Neuronal stem cell (in vitro differentiated cells): Measurements from ENCODE around the gene MMP21.

Experiments
- DNase-seq: peaks from one replicate; pipeline ENCODE4 v3.0.0-alpha.2; 2013; ENCODE audit warnings: low spot score
- H2AFZ ChIP-seq: one replicate; pipeline ENCODE4 v1.6.1; 2013; ENCODE audit warnings: mild to moderate bottlenecking, low read length, inconsistent platforms
- H2AK5ac ChIP-seq: 2 replicates; pipeline ENCODE4 v1.6.1; 2013; ENCODE audit warnings: low read depth, mild to moderate bottlenecking, inconsistent platforms, low read length, moderate library complexity, mixed read lengths
- H2BK120ac ChIP-seq: 2 replicates; pipeline ENCODE4 v1.6.1; 2013; ENCODE audit warnings: low read depth, mild to moderate bottlenecking, inconsistent platforms, low read length, moderate library complexity, mixed read lengths
- H2BK12ac ChIP-seq: one replicate; pipeline ENCODE4 v1.6.1; 2013; ENCODE audit warnings: low read length, inconsistent platforms
- H2BK15ac ChIP-seq: 2 replicates; pipeline ENCODE4 v1.6.1; 2013; ENCODE audit warnings: mild to moderate bottlenecking, low read length, inconsistent platforms, mixed read lengths
- H2BK5ac ChIP-seq: one replicate; pipeline ENCODE4 v1.6.1; 2013; ENCODE audit warnings: inconsistent platforms, mild to moderate bottlenecking, low read length, moderate library complexity
- H3K14ac ChIP-seq: one replicate; pipeline ENCODE4 v1.6.1; 2013; ENCODE audit warnings: low read length, inconsistent platforms
- H3K18ac ChIP-seq: 2 replicates; pipeline ENCODE4 v1.6.1; 2013; ENCODE audit warnings: low read length, inconsistent platforms
- H3K23ac ChIP-seq: 2 replicates; pipeline ENCODE4 v1.6.1; 2013; ENCODE audit warnings: low read depth, mild to moderate bottlenecking, mixed read lengths, low read length, inconsistent platforms; ENCODE audit not compliant: poor library complexity
- H3K27ac ChIP-seq: replicated peaks from 3 replicates; pipeline ENCODE4 v1.5.1; 2013; ENCODE audit warnings: low read length, inconsistent platforms
- H3K27me3 ChIP-seq, 3 experiments: 2 replicates each; pipeline ENCODE4 v1.6.1; 2013; ENCODE audit warnings: low read length in 3 of 3, mild to moderate bottlenecking in 2 of 3, inconsistent platforms in 1 of 3, low read depth in 1 of 3, mixed read lengths in 1 of 3, moderate library complexity in 1 of 3; ENCODE audit not compliant: control insufficient read depth in 3 of 3, insufficient read depth in 3 of 3
- H3K36me3 ChIP-seq, 2 donors: replicated peaks in 1 of 2; 2 replicates each; pipeline ENCODE4 v1.6.1; 2013; ENCODE audit warnings: low read length in 2 of 2; ENCODE audit not compliant: control insufficient read depth in 2 of 2, insufficient read depth in 2 of 2
- H3K4ac ChIP-seq: 2 replicates; pipeline ENCODE4 v1.6.1; 2013; ENCODE audit warnings: inconsistent platforms, mild to moderate bottlenecking, low read length, moderate library complexity
- H3K4me1 ChIP-seq, 2 donors: 1 replicate in 1 of 2; 2 replicates in 1 of 2; pipeline ENCODE4 v1.6.1; 2013; ENCODE audit warnings: low read length in 2 of 2, low read depth in 1 of 2; ENCODE audit not compliant: control insufficient read depth in 2 of 2, insufficient read depth in 1 of 2
- H3K4me2 ChIP-seq: one replicate; pipeline ENCODE4 v1.6.1; 2013; ENCODE audit warnings: mild to moderate bottlenecking, low read length, inconsistent platforms; ENCODE audit not compliant: insufficient read depth, poor library complexity, severe bottlenecking
- H3K4me3 ChIP-seq, 2 donors: 2 replicates each; pipeline ENCODE4 v1.5.1; 2013; ENCODE audit warnings: low read length in 2 of 2, mild to moderate bottlenecking in 2 of 2, inconsistent platforms in 1 of 2, moderate library complexity in 1 of 2
- H3K79me1 ChIP-seq: one replicate; pipeline ENCODE4 v1.6.1; 2013; ENCODE audit warnings: low read depth, mild to moderate bottlenecking, inconsistent platforms, low read length, moderate library complexity
- H3K9ac ChIP-seq: one replicate; pipeline ENCODE4 v1.6.1; 2013; ENCODE audit warnings: mild to moderate bottlenecking, low read depth, low read length, inconsistent platforms; ENCODE audit not compliant: poor library complexity
- H3K9me3 ChIP-seq, 2 donors: replicated peaks in 1 of 2; 2 replicates each; pipeline versions ENCODE3 to v1.6.1; 2013; ENCODE audit warnings: low read length in 2 of 2, mild to moderate bottlenecking in 2 of 2, inconsistent platforms in 1 of 2, low read depth in 1 of 2, mixed read lengths in 1 of 2, moderate library complexity in 1 of 2; ENCODE audit not compliant: control insufficient read depth in 2 of 2, insufficient read depth in 1 of 2
- H4K8ac ChIP-seq: one replicate; pipeline ENCODE4 v1.6.1; 2013; ENCODE audit warnings: low read depth, mild to moderate bottlenecking, inconsistent platforms, low read length, moderate library complexity
- H4K91ac ChIP-seq: one replicate; pipeline ENCODE4 v1.6.1; 2013; ENCODE audit warnings: low read length, low read depth, mild to moderate bottlenecking, inconsistent platforms; ENCODE audit not compliant: poor library complexity
- WGBS, 2 donors: extraction: QIAGEN DNeasy Blood & Tissue Kit; methylation state at CpG; one replicate each; pipeline ENCODE4 v1.1.7; 2013; ENCODE audit warnings: missing lambda C conversion rate in 2 of 2, mixed read lengths in 1 of 2; ENCODE audit not compliant: insufficient read length in 2 of 2, insufficient replicate concordance in 1 of 2; ENCODE audit errors: extremely low coverage in 2 of 2; 5-methylcytosine and 5-hydroxymethylcytosine counted together

The MMP21 gene

GRCh38 chr10:125773687-125774543, 1.7 kb downstream of the MMP21 start:
- Histone ChIP-seq H3K4me1 (no peaks in the 10 kb centered on the region), H3K4me2 (no peak overlapping the region), H3K4me3 (no peak overlapping the region), H3K18ac (no peak overlapping the region), H3K14ac (peak overlapping the region; percentile 38), H3K4ac (no peak overlapping the region), H3K79me1 (peaks cover 2% of the 10 kb centered on the region), H2BK5ac (no peak overlapping the region), H3K27ac (no peak overlapping the region), H2AK5ac (peak overlapping the region; percentile 43), H3K9ac (no peak overlapping the region), H2BK15ac (no peak overlapping the region), H4K8ac (no peak overlapping the region), H2BK120ac (no peak overlapping the region), H3K23ac (peak overlapping the region; percentile 19), H2AFZ (no peak overlapping the region), H2BK12ac (no peak overlapping the region), H3K9me3 (no peaks in the 10 kb centered on the region), H4K91ac (no peak overlapping the region), H3K27me3 (no peaks in the 10 kb centered on the region), H3K36me3 (peaks cover 0 to 4% of the 10 kb centered on the region in 2 donors)
- no peak for DNase-seq
- whole genome bisulfite sequencing, 2 donors = no CpG with 5 or more reads among the region's 75 CpGs

- Histone ChIP-seq H3K4me3 (no peak overlapping the region), H2AFZ (no peak overlapping the region), H3K4ac (no peak overlapping the region), H4K91ac (no peak overlapping the region), H3K4me1 (peaks cover 0 to 1% of the 10 kb centered on the region in 2 donors), H3K79me1 (peaks cover 2% of the 10 kb centered on the region), H3K23ac (no peak overlapping the region), H3K9ac (no peak overlapping the region), H2BK120ac (no peak overlapping the region), H2BK5ac (no peak overlapping the region), H3K36me3 (peaks cover 0 to 4% of the 10 kb centered on the region in 2 donors), H4K8ac (no peak overlapping the region), H3K14ac (no peak overlapping the region), H2AK5ac (peak overlapping the region; percentile 32), H3K18ac (no peak overlapping the region), H3K4me2 (no peak overlapping the region), H2BK15ac (no peak overlapping the region), H2BK12ac (no peak overlapping the region), H3K27me3 (no peaks in the 10 kb centered on the region), H3K9me3 (no peaks in the 10 kb centered on the region), H3K27ac (no peak overlapping the region)
- WGBS, 2 donors = no CpG with 5 or more reads among the region's 11 CpGs
- no peak for DNase-seq
Observed at GRCh38 chr10:125772864-125773180, 2.8 kb downstream of the MMP21 start.

GRCh38 chr10:125772112-125772863, 3.3 kb downstream of the MMP21 start:
- H3K27ac ChIP-seq = no peak overlapping the region
- H3K27me3 ChIP-seq = no peaks in the 10 kb centered on the region
- no CpG with 5 or more reads among the region's 28 CpGs for WGBS, 2 donors
- no peak overlapping the region for H2BK120ac ChIP-seq
- H3K9me3 ChIP-seq = no peaks in the 10 kb centered on the region
- no peak for DNase-seq
- no peak overlapping the region for H4K91ac ChIP-seq
- no peak overlapping the region for H2BK15ac ChIP-seq
- H3K36me3 ChIP-seq = peaks cover 0 to 8% of the 10 kb centered on the region in 2 donors
- H3K18ac ChIP-seq = no peak overlapping the region
- no peak overlapping the region for H3K23ac ChIP-seq
- no peak overlapping the region for H2BK12ac ChIP-seq
- H2AFZ ChIP-seq = no peak overlapping the region
- H2AK5ac ChIP-seq = peak overlapping the region; percentile 32
- H3K4me3 ChIP-seq = no peak overlapping the region
- H3K9ac ChIP-seq = no peak overlapping the region
- H3K4ac ChIP-seq = no peak overlapping the region
- no peak overlapping the region for H2BK5ac ChIP-seq
- peaks cover 2% of the 10 kb centered on the region for H3K79me1 ChIP-seq
- no peak overlapping the region for H4K8ac ChIP-seq
- peaks cover 0 to 1% of the 10 kb centered on the region in 2 donors for H3K4me1 ChIP-seq
- H3K4me2 ChIP-seq = no peak overlapping the region
- no peak overlapping the region for H3K14ac ChIP-seq

GRCh38 chr10:125770844-125771243, 4.8 kb downstream of the MMP21 start:
- Histone ChIP-seq H3K4me3 (no peak overlapping the region), H2BK12ac (no peak overlapping the region), H3K9ac (no peak overlapping the region), H3K27me3 (no peaks in the 10 kb centered on the region), H3K4me1 (peaks cover 0 to 1% of the 10 kb centered on the region in 2 donors), H2AFZ (no peak overlapping the region), H3K18ac (no peak overlapping the region), H3K14ac (no peak overlapping the region), H3K79me1 (peaks cover 2% of the 10 kb centered on the region), H3K27ac (no peak overlapping the region), H2AK5ac (no peak overlapping the region), H3K9me3 (no peaks in the 10 kb centered on the region), H2BK5ac (no peak overlapping the region), H2BK15ac (no peak overlapping the region), H3K4ac (no peak overlapping the region), H4K91ac (no peak overlapping the region), H2BK120ac (no peak overlapping the region), H3K4me2 (no peak overlapping the region), H4K8ac (no peak overlapping the region), H3K23ac (no peak overlapping the region), H3K36me3 (peaks cover 0 to 22% of the 10 kb centered on the region in 2 donors)
- no peak for DNase-seq
- WGBS, 2 donors = no CpG with 5 or more reads among the region's 5 CpGs
